ENCODE measurements around the gene VMP1.

DNA sequence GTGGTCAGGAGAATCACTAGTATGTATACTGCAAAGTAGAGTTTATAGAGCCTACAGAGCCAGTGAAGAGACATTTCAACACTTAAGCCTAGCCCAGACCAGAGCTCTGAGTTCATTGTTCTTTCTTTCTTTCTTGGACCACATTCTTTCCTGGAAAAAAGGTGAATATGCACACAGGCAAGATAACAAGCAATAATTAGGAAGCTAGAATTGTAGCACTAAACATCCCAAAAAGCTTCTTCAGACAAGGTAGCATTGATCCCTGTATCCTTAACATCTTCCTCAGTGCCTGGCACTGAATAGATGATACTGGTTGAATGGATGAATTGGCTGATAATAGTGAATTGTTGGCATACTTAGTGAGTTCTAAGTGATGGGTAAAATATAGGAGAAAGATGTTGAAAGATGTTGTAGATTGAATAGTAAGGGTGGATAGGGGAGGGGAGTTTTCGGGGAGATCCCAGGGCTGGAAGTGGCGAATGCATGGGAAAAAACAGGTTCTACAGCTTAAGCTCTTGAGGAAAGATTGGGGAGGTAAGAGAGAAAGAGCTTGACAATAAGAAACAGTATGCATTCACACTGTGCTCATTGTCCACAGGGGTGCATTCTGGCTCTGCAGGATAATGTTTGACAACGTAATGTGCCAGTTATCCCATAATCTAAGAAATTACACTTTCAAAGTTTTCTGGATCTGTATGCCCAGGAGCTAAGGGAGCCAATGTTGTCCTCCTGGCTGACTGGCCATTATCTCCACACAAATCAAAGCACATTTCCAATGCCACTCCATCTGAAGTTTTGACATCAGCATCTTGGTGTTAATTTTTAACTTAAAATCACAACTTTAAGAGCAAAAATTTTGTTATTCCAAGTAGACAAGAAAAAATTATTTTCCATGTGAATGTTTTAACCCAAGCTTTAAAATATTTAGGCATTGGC, 149.7 kb downstream of the VMP1 start:
- TF ChIP-seq CTCF (conservative IDR thresholded peaks at IDR 0.05; ENCODE audit: low read depth, low read length) (no peak), EZH2 (IDR thresholded peaks at IDR 0.05; ENCODE audit: borderline replicate concordance, low read depth, low read length, poor library complexity, severe bottlenecking) (no peak)

All from A673 (cell line).